Neural progenitor cell (in vitro differentiated cells): ENCODE measurements around the gene SLC35F3. TPM values are rescaled to one million over a fixed set of nuclear protein-coding genes. Genes with fewer than 3 reads are reported as not detected.
A peak's percentile ranks its signal among the peaks of the same experiment; 100 is the strongest.

Experiments used
- DNase-seq: peaks from one replicate; pipeline ENCODE4 v3.0.0-alpha.2; 2016; ENCODE audit warnings: low spot score
- H2AFZ ChIP-seq: fragments of 200-600 bp; sonication (generic); replicated peaks from 2 replicates; pipeline ENCODE4 v1.6.1; 2016; ENCODE audit warnings: antibody characterized with exemption
- H3F3A ChIP-seq: fragments of 200-600 bp; sonication (generic); 2 replicates; pipeline ENCODE4 v1.6.1; 2016; ENCODE audit warnings: antibody characterized with exemption, low read depth
- H3K27ac ChIP-seq: fragments of 200-600 bp; sonication (generic); 2 replicates; pipeline ENCODE4 v1.5.1; 2016; ENCODE audit warnings: mild to moderate bottlenecking
- H3K27me3 ChIP-seq: fragments of 200-600 bp; sonication (generic); 2 replicates; pipeline ENCODE4 v1.6.1; 2016; ENCODE audit warnings: mild to moderate bottlenecking, moderate library complexity
- H3K36me3 ChIP-seq: fragments of 200-600 bp; sonication (generic); 2 replicates; pipeline ENCODE4 v1.5.1; 2016
- H3K4me1 ChIP-seq: fragments of 200-600 bp; sonication (generic); 2 replicates; pipeline ENCODE4 v1.6.1; 2016; ENCODE audit warnings: mixed run types
- H3K4me2 ChIP-seq: fragments of 200-600 bp; sonication (generic); 2 replicates; pipeline ENCODE4 v1.6.1; 2016
- H3K4me3 ChIP-seq: fragments of 200-600 bp; sonication (generic); 2 replicates; pipeline ENCODE4 v1.5.1; 2016
- H3K79me2 ChIP-seq: fragments of 200-600 bp; sonication (generic); 2 replicates; pipeline ENCODE4 v1.6.1; 2016; ENCODE audit warnings: low read depth
- H3K9ac ChIP-seq: fragments of 200-600 bp; sonication (generic); 2 replicates; pipeline ENCODE4 v1.6.1; 2016
- H3K9me3 ChIP-seq: fragments of 200-600 bp; sonication (generic); 2 replicates; pipeline ENCODE4 v1.5.1; 2016; ENCODE audit warnings: low read depth
- H4K20me1 ChIP-seq: fragments of 200-600 bp; sonication (generic); 2 replicates; pipeline ENCODE4 v1.6.1; 2016; ENCODE audit warnings: low read depth
- H3K27ac Mint-ChIP-seq: 3 replicates; pipeline ENCODE4 v1.8.0; 2021; ENCODE audit warnings: mixed read lengths
- H3K27me3 Mint-ChIP-seq: 2 replicates; pipeline ENCODE4 v1.8.0; 2022; ENCODE audit warnings: low read depth, mild to moderate bottlenecking, inconsistent platforms, moderate library complexity, mixed read lengths; ENCODE audit not compliant: insufficient read depth
- H3K36me3 Mint-ChIP-seq: 3 replicates; pipeline ENCODE4 v1.8.0; 2021; ENCODE audit warnings: mixed read lengths
- H3K4me1 Mint-ChIP-seq: 3 replicates; pipeline ENCODE4 v1.8.0; 2021; ENCODE audit warnings: mixed read lengths
- H3K4me3 Mint-ChIP-seq: 3 replicates; pipeline ENCODE4 v1.8.0; 2021; ENCODE audit warnings: mild to moderate bottlenecking, moderate library complexity, mixed read lengths
- H3K9me3 Mint-ChIP-seq: 3 replicates; pipeline ENCODE4 v1.8.0; 2020; ENCODE audit warnings: mixed read lengths
- CTCF ChIP-seq: fragments of 200-600 bp; sonication (generic); IDR thresholded peaks from 2 replicates; pipeline ENCODE4 v1.5.1; 2017; ENCODE audit warnings: antibody characterized with exemption, mild to moderate bottlenecking
- EZH2 ChIP-seq: fragments of 200-600 bp; sonication (generic); IDR thresholded peaks from 2 replicates; pipeline ENCODE4 v1.6.1; 2017; ENCODE audit warnings: antibody characterized with exemption, mild to moderate bottlenecking, moderate library complexity
- EZH2phosphoT487 ChIP-seq: fragments of 200-600 bp; sonication (generic); IDR thresholded peaks from 2 replicates; pipeline ENCODE4 v1.6.1; 2017; ENCODE audit warnings: antibody characterized with exemption
- total RNA-seq: library from RNA; depleted of rRNA; stranded (reverse); fragments of >200 nt; gene quantifications from 2 replicates; pipeline ENCODE4 v1.2.3, GENCODE V29; 2015; ENCODE audit warnings: low replicate concordance

The SLC35F3 gene
- total RNA-seq, 1 donor from 2014 or later = 0.79 TPM

- TF ChIP-seq EZH2phosphoT487 (no peak), EZH2 (no peak)
- peaks cover 3% of the 10 kb centered on the region for H3F3A ChIP-seq
- H3K36me3 Mint-ChIP-seq = no peaks in the 10 kb centered on the region
- no peaks in the 10 kb centered on the region for H3K9me3 Mint-ChIP-seq
- no peak overlapping the region for H3K4me3 ChIP-seq
- H2AFZ ChIP-seq = no peak overlapping the region
- no peaks in the 10 kb centered on the region for H3K9me3 ChIP-seq
- no peaks in the 10 kb centered on the region for H4K20me1 ChIP-seq
- H3K4me1 ChIP-seq = peaks cover 11% of the 10 kb centered on the region
- no peak overlapping the region for H3K27ac ChIP-seq
- peaks cover 28% of the 10 kb centered on the region for H3K4me1 Mint-ChIP-seq
- DNase-seq = no peak
- H3K4me2 ChIP-seq = no peak overlapping the region
- H3K9ac ChIP-seq = no peak overlapping the region
- H3K36me3 ChIP-seq = no peaks in the 10 kb centered on the region
- H3K4me3 Mint-ChIP-seq = no peak overlapping the region
- peaks cover 3% of the 10 kb centered on the region for H3K27me3 Mint-ChIP-seq
- H3K79me2 ChIP-seq = no peaks in the 10 kb centered on the region
- H3K27ac Mint-ChIP-seq = no peak overlapping the region
- H3K27me3 ChIP-seq = no peaks in the 10 kb centered on the region
These were observed 89.6 kb downstream of the SLC35F3 start for GRCh38 chr1:233994112-233994511.

GRCh38 chr1:233998456-233998855 lies 94.0 kb downstream of the SLC35F3 start:
- no peak overlapping the region for H3K27ac ChIP-seq
- peaks cover 23% of the 10 kb centered on the region for H3K4me1 ChIP-seq
- Mint-ChIP-seq H3K4me3 (no peak overlapping the region), H3K4me1 (peaks cover 46% of the 10 kb centered on the region), H3K27ac (no peak overlapping the region), H3K36me3 (no peaks in the 10 kb centered on the region), H3K27me3 (peaks cover 3% of the 10 kb centered on the region), H3K9me3 (no peaks in the 10 kb centered on the region)
- no peak overlapping the region for H3K4me2 ChIP-seq
- H2AFZ ChIP-seq = no peak overlapping the region
- H3K36me3 ChIP-seq = no peaks in the 10 kb centered on the region
- H3K27me3 ChIP-seq = no peaks in the 10 kb centered on the region
- H3K9me3 ChIP-seq = no peaks in the 10 kb centered on the region
- DNase-seq = no peak
- H4K20me1 ChIP-seq = no peaks in the 10 kb centered on the region
- H3K9ac ChIP-seq = no peak overlapping the region
- H3K4me3 ChIP-seq = no peak overlapping the region
- TF ChIP-seq CTCF = no peak
- no peak for TF ChIP-seq EZH2
- no peak for TF ChIP-seq EZH2phosphoT487
- peaks cover 19% of the 10 kb centered on the region for H3F3A ChIP-seq
- no peaks in the 10 kb centered on the region for H3K79me2 ChIP-seq

GRCh38 chr1:233998891-233999290 lies 94.4 kb downstream of the SLC35F3 start:
- H3K4me2 ChIP-seq = peak overlapping the region; percentile 45
- no peak overlapping the region for H3K4me3 ChIP-seq
- H3K36me3 ChIP-seq = no peaks in the 10 kb centered on the region
- no peaks in the 10 kb centered on the region for H3K9me3 ChIP-seq
- no peak for TF ChIP-seq EZH2
- no peak overlapping the region for H2AFZ ChIP-seq
- H3K4me1 ChIP-seq = peaks cover 23% of the 10 kb centered on the region
- no peak overlapping the region for H3K27ac ChIP-seq
- Mint-ChIP-seq H3K36me3 (no peaks in the 10 kb centered on the region), H3K27me3 (peaks cover 3% of the 10 kb centered on the region), H3K4me3 (no peak overlapping the region), H3K4me1 (peaks cover 43% of the 10 kb centered on the region), H3K9me3 (no peaks in the 10 kb centered on the region), H3K27ac (no peak overlapping the region)
- no peaks in the 10 kb centered on the region for H3K79me2 ChIP-seq
- H3K9ac ChIP-seq = no peak overlapping the region
- H4K20me1 ChIP-seq = no peaks in the 10 kb centered on the region
- peak; percentile 2 for DNase-seq
- H3K27me3 ChIP-seq = no peaks in the 10 kb centered on the region
- H3F3A ChIP-seq = peaks cover 19% of the 10 kb centered on the region

- H3K4me3 Mint-ChIP-seq = no peak overlapping the region
- Histone ChIP-seq H3K9me3 (no peaks in the 10 kb centered on the region), H3K4me2 (peak overlapping the region; percentile 25), H3K27me3 (no peaks in the 10 kb centered on the region), H3K27ac (no peak overlapping the region), H3K4me1 (peaks cover 23% of the 10 kb centered on the region), H3K9ac (no peak overlapping the region), H2AFZ (no peak overlapping the region), H4K20me1 (no peaks in the 10 kb centered on the region), H3K4me3 (no peak overlapping the region), H3F3A (peaks cover 19% of the 10 kb centered on the region), H3K36me3 (no peaks in the 10 kb centered on the region), H3K79me2 (no peaks in the 10 kb centered on the region)
- TF ChIP-seq EZH2 (no peak), CTCF (no peak), EZH2phosphoT487 (no peak)
- H3K4me1 Mint-ChIP-seq = peaks cover 35% of the 10 kb centered on the region
- DNase-seq = peak; percentile 34
- H3K36me3 Mint-ChIP-seq = no peaks in the 10 kb centered on the region
- no peaks in the 10 kb centered on the region for H3K9me3 Mint-ChIP-seq
- no peak overlapping the region for H3K27ac Mint-ChIP-seq
- peaks cover 3% of the 10 kb centered on the region for H3K27me3 Mint-ChIP-seq
These were observed 96.1 kb downstream of the SLC35F3 start for GRCh38 chr1:234000557-234001041.
